Measurements from ENCODE around the gene RFTN1. TPM values are rescaled to one million over a fixed set of nuclear protein-coding genes. Genes with fewer than 3 reads are reported as not detected.

RFTN1 gene
- total RNA-seq, 1 donor from 2014 or later, result 6.4 TPM

GRCh38 chr3:16508243-16508578 is 5.3 kb downstream of the RFTN1 start:
- peaks cover 2% of the 10 kb centered on the region for H3K27me3 Mint-ChIP-seq (ENCODE audit: unreplicated experiment)
- H3K36me3 Mint-ChIP-seq (ENCODE audit: unreplicated experiment), result peaks cover 9% of the 10 kb centered on the region
- no peak for TF ChIP-seq CTCF (IDR thresholded peaks at IDR 0.05; ENCODE audit: partially characterized antibody, unreplicated experiment)
- H3K9me3 Mint-ChIP-seq (ENCODE audit: unreplicated experiment), result peaks cover 6% of the 10 kb centered on the region
- no peak for DNase-seq
- no peak overlapping the region for H3K27ac Mint-ChIP-seq (ENCODE audit: unreplicated experiment)
- H3K4me3 Mint-ChIP-seq (ENCODE audit: unreplicated experiment), result no peak overlapping the region
- peaks cover 32% of the 10 kb centered on the region for H3K4me1 Mint-ChIP-seq (ENCODE audit: low read depth, unreplicated experiment)

- Mint-ChIP-seq H3K4me1 (ENCODE audit: low read depth, unreplicated experiment) (peaks cover 35% of the 10 kb centered on the region), H3K27ac (ENCODE audit: unreplicated experiment) (no peak overlapping the region), H3K9me3 (ENCODE audit: unreplicated experiment) (peaks cover 6% of the 10 kb centered on the region), H3K27me3 (ENCODE audit: unreplicated experiment) (peaks cover 2% of the 10 kb centered on the region), H3K4me3 (ENCODE audit: unreplicated experiment) (no peak overlapping the region), H3K36me3 (ENCODE audit: unreplicated experiment) (peaks cover 9% of the 10 kb centered on the region)
- no peak for DNase-seq
- TF ChIP-seq CTCF (IDR thresholded peaks at IDR 0.05; ENCODE audit: partially characterized antibody, unreplicated experiment), result no peak
These were observed 5.8 kb downstream of the RFTN1 start for GRCh38 chr3:16507578-16508242.

- Mint-ChIP-seq H3K9me3 (ENCODE audit: unreplicated experiment) (peaks cover 6% of the 10 kb centered on the region), H3K4me3 (ENCODE audit: unreplicated experiment) (no peak overlapping the region), H3K27ac (ENCODE audit: unreplicated experiment) (no peak overlapping the region), H3K36me3 (ENCODE audit: unreplicated experiment) (peaks cover 9% of the 10 kb centered on the region), H3K27me3 (ENCODE audit: unreplicated experiment) (peaks cover 2% of the 10 kb centered on the region), H3K4me1 (ENCODE audit: low read depth, unreplicated experiment) (peaks cover 32% of the 10 kb centered on the region)
- no peak for DNase-seq
- TF ChIP-seq CTCF (IDR thresholded peaks at IDR 0.05; ENCODE audit: partially characterized antibody, unreplicated experiment), result no peak
These were observed 6.5 kb downstream of the RFTN1 start for GRCh38 chr3:16506884-16507577.

- no peak overlapping the region for H3K27ac Mint-ChIP-seq (ENCODE audit: unreplicated experiment)
- DNase-seq, result no peak
- H3K4me3 Mint-ChIP-seq (ENCODE audit: unreplicated experiment), result no peak overlapping the region
- no peak for TF ChIP-seq CTCF (IDR thresholded peaks at IDR 0.05; ENCODE audit: partially characterized antibody, unreplicated experiment)
- peaks cover 6% of the 10 kb centered on the region for H3K9me3 Mint-ChIP-seq (ENCODE audit: unreplicated experiment)
- H3K4me1 Mint-ChIP-seq (ENCODE audit: low read depth, unreplicated experiment), result peaks cover 26% of the 10 kb centered on the region
- peaks cover 2% of the 10 kb centered on the region for H3K27me3 Mint-ChIP-seq (ENCODE audit: unreplicated experiment)
- H3K36me3 Mint-ChIP-seq (ENCODE audit: unreplicated experiment), result peaks cover 9% of the 10 kb centered on the region
These were observed 7.0 kb downstream of the RFTN1 start for GRCh38 chr3:16506451-16506850.

GRCh38 chr3:16504692-16505091 is 8.8 kb downstream of the RFTN1 start:
- TF ChIP-seq CTCF (IDR thresholded peaks at IDR 0.05; ENCODE audit: partially characterized antibody, unreplicated experiment), result no peak
- H3K36me3 Mint-ChIP-seq (ENCODE audit: unreplicated experiment), result peaks cover 9% of the 10 kb centered on the region
- H3K27ac Mint-ChIP-seq (ENCODE audit: unreplicated experiment), result no peak overlapping the region
- H3K9me3 Mint-ChIP-seq (ENCODE audit: unreplicated experiment), result peaks cover 6% of the 10 kb centered on the region
- no peak for DNase-seq
- peaks cover 14% of the 10 kb centered on the region for H3K4me1 Mint-ChIP-seq (ENCODE audit: low read depth, unreplicated experiment)
- no peak overlapping the region for H3K4me3 Mint-ChIP-seq (ENCODE audit: unreplicated experiment)
- H3K27me3 Mint-ChIP-seq (ENCODE audit: unreplicated experiment), result no peaks in the 10 kb centered on the region
